Breast epithelium (tissue), 4 donors: ENCODE measurements around the gene KCNMB1. TPM values are rescaled to one million over a fixed set of nuclear protein-coding genes. Genes with fewer than 3 reads are reported as not detected.

Experiments
- DNase-seq, 2 donors: peaks; one replicate each; pipeline ENCODE4 v3.0.0-alpha.2; 2019; ENCODE audit warnings: low spot score in 2 of 2
- H3K27ac ChIP-seq, 2 donors: fragments of 200-600 bp; sonication (generic) in 1 of 2; one replicate each; pipeline ENCODE4 v1.5.1; 2016 to 2019; ENCODE audit warnings: mild to moderate bottlenecking in 1 of 2
- H3K27me3 ChIP-seq, 2 donors: fragments of 200-600 bp; sonication (generic) in 1 of 2; one replicate each; pipeline versions ENCODE4 v1.5.1 to v1.6.0; 2017 to 2019; ENCODE audit warnings: control low read depth in 1 of 2, mild to moderate bottlenecking in 1 of 2
- H3K36me3 ChIP-seq: fragments of 200-600 bp; one replicate; pipeline ENCODE4 v1.5.1; 2019
- H3K4me1 ChIP-seq, 2 donors: fragments of 200-600 bp; sonication (generic); one replicate each; pipeline ENCODE4 v1.5.1; 2016 to 2019; ENCODE audit warnings: control low read depth in 1 of 2
- H3K4me3 ChIP-seq, 3 donors: fragments of 200-600 bp; sonication (generic); 1 replicate in 2 of 3; 2 replicates in 1 of 3; pipeline ENCODE4 v1.5.1; 2016 to 2019; ENCODE audit warnings: mild to moderate bottlenecking in 3 of 3, moderate library complexity in 2 of 3
- H3K9me3 ChIP-seq, 2 donors: fragments of 200-600 bp; sonication (generic) in 1 of 2; one replicate each; pipeline ENCODE4 v1.5.1; 2016 to 2019; ENCODE audit warnings: control low read depth in 1 of 2
- POLR2A ChIP-seq: fragments of 450-650 bp; IDR thresholded peaks from one replicate; pipeline ENCODE4 v1.6.1; 2016; ENCODE audit warnings: antibody characterized with exemption, mild to moderate bottlenecking, moderate library complexity
- POLR2AphosphoS5 ChIP-seq, 3 donors: sonication (generic); formaldehyde crosslinking; IDR thresholded peaks; one replicate each; pipeline ENCODE4 v1.6.1; 2017; ENCODE audit warnings: antibody characterized with exemption in 3 of 3
- intact Hi-C: fragments of 100-400 bp; cut with DNase I; formaldehyde crosslinking; loops from one replicate; pipeline ENCODE4 v1.15.1; 2023; ENCODE audit warnings: low total_unique reads
- total RNA-seq, 3 donors: library from RNA; depleted of rRNA; stranded (reverse); fragments of >200 nt; gene quantifications; one replicate each; pipeline ENCODE4 v1.1.0, GENCODE V29; 2016
- TF ChIP-seq, protein P1 (sequence below), 3 donors: fragments of 450-650 bp; IDR thresholded peaks; one replicate each; pipeline ENCODE4 v1.5.1; 2016 to 2017; ENCODE audit warnings: antibody characterized with exemption in 3 of 3, mild to moderate bottlenecking in 3 of 3, moderate library complexity in 3 of 3

KCNMB1 gene
- total RNA-seq, 3 donors from 2014 or later: 0.16 to 6.6 (median 5.1) TPM

DNA sequence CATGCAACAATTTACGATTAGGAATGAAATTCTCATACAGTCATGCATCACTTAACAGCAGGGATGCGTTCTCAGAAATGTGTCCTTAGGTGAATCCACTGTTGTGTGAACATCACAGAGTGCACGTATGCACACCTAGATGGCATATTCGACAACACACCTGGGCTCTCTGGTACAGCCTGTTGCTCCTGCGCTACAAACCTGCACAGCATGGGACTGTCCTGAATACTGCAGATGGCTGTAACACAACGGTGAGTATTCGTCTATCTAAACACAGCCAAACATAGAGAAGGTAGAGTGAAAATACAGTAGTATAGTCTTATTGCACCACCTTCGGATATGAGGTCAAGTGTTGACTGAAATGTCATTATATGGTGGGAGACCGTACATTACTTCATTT is 47.6 kb downstream of the KCNMB1 start:
- Histone ChIP-seq H3K4me3 (no peak overlapping the region), H3K9me3 (peaks cover 0 to 4% of the 10 kb centered on the region in 2 donors), H3K27me3 (no peaks in the 10 kb centered on the region), H3K27ac (no peak overlapping the region), H3K36me3 (no peaks in the 10 kb centered on the region), H3K4me1 (no peaks in the 10 kb centered on the region)
- DNase-seq: no peak
- no peak for TF ChIP-seq POLR2A
- no peak for TF ChIP-seq POLR2AphosphoS5 (IDR thresholded peaks at IDR 0.05)
- TF ChIP-seq, protein P1, sequence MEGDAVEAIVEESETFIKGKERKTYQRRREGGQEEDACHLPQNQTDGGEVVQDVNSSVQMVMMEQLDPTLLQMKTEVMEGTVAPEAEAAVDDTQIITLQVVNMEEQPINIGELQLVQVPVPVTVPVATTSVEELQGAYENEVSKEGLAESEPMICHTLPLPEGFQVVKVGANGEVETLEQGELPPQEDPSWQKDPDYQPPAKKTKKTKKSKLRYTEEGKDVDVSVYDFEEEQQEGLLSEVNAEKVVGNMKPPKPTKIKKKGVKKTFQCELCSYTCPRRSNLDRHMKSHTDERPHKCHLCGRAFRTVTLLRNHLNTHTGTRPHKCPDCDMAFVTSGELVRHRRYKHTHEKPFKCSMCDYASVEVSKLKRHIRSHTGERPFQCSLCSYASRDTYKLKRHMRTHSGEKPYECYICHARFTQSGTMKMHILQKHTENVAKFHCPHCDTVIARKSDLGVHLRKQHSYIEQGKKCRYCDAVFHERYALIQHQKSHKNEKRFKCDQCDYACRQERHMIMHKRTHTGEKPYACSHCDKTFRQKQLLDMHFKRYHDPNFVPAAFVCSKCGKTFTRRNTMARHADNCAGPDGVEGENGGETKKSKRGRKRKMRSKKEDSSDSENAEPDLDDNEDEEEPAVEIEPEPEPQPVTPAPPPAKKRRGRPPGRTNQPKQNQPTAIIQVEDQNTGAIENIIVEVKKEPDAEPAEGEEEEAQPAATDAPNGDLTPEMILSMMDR (IDR thresholded peaks at IDR 0.05): no peak
- intact Hi-C loops: no loop called here

DNA sequence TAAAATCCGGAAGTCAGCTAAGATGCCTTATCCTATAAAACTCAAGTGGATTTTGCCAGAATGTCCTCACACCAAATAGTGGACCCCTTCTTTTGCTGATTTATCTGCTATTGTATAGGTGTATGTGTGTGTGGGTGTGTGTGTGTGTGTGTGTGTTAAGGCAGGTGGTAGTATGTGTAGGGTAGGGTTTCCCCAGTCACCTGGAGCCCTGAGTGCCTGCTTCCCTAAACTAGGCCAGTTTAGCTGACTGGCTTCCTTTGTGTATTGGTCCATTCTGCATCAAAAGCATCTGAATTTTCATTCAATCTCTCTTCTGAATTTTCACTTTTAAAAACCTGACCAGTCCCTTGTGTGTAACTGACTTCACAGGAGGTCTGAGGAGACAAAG is 49.4 kb downstream of the KCNMB1 start:
- Histone ChIP-seq H3K4me1 (no peaks in the 10 kb centered on the region), H3K9me3 (no peaks in the 10 kb centered on the region), H3K36me3 (no peaks in the 10 kb centered on the region), H3K27ac (no peak overlapping the region), H3K27me3 (no peaks in the 10 kb centered on the region), H3K4me3 (no peak overlapping the region)
- intact Hi-C loops: no loop called here
- DNase-seq: no peak
- TF ChIP-seq, protein P1 (IDR thresholded peaks at IDR 0.05): no peak

DNA sequence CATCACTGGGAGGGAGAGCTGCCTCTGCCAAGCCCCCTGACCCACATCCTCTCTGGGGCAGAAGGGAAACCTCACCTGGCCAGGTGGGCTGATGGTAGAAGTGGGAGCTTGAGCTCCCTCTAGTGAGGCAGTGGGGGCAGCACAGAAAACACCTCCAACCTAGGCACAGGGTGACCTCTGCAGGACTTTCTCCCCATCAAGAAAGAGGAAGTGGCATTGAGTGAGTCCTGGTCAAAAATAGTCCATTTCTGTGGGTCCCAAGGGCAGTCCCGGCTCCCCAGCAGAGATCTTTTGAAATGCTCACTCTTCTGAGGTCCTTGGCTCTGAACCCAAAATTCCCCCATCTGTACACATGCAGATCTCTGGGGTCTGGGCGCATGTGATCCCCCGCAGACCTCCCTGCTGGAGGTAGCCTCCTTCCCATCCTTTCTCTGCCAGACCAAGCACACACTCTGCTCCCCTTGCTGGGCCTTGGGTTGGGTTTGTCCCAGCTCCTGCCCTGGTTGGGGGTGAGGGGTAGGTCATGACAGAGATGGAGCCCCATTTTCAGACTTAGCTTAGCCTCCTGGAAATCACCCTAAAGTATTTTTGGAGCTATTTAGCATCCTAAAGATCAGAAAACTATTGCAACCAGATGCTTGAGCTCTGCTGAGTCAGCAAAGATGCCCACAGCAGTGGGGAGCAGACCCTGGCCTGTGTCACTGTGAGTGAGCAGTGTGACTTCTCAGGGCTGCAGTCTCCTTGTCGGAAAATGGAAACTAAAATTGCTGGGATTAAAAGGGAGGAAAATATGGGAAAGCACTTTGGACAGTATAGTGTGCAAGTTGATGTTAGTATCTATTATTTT is 50.0 kb downstream of the KCNMB1 start:
- intact Hi-C loops: no loop called here
- no peaks in the 10 kb centered on the region for H3K4me1 ChIP-seq
- H3K36me3 ChIP-seq: no peaks in the 10 kb centered on the region

DNA sequence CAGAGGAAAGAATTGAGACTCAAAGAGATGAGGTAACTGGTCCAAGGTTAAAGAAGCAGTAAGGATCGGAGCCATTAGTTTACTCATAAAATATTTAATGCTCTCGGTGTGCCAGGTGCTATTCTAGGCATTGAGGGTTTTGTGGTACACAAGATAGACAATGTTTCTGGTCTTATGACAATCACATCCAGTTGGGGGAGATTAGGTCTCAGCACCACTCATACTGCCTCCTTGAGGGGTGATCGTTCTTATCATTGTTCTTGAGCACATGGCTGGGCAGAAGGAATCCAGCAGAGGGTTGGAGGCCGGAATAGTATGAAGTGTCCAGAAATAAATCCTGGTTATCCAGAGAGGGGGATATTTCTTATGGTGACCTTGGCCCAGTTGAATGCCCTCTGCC is 50.9 kb downstream of the KCNMB1 start:
- H3K4me1 ChIP-seq: no peaks in the 10 kb centered on the region
- no peak overlapping the region for H3K4me3 ChIP-seq
- H3K9me3 ChIP-seq: no peaks in the 10 kb centered on the region
- no peaks in the 10 kb centered on the region for H3K27me3 ChIP-seq
- no peak for TF ChIP-seq POLR2A
- TF ChIP-seq POLR2AphosphoS5 (IDR thresholded peaks at IDR 0.05): no peak
- TF ChIP-seq, protein P1 (IDR thresholded peaks at IDR 0.05): no peak
- H3K27ac ChIP-seq: no peak overlapping the region
- DNase-seq: no peak
- intact Hi-C loops: no loop called here
- H3K36me3 ChIP-seq: no peaks in the 10 kb centered on the region

More for the DNA sequence above, 50.0 kb downstream of the KCNMB1 start:
- H3K4me3 ChIP-seq: no peak overlapping the region
- no peaks in the 10 kb centered on the region for H3K9me3 ChIP-seq
- DNase-seq: no peak
- no peaks in the 10 kb centered on the region for H3K27me3 ChIP-seq
- TF ChIP-seq, protein P1 (IDR thresholded peaks at IDR 0.05): peak in 2 of 3 donors; percentile 9 to 16
- TF ChIP-seq POLR2AphosphoS5 (IDR thresholded peaks at IDR 0.05): no peak
- no peak overlapping the region for H3K27ac ChIP-seq

DNA sequence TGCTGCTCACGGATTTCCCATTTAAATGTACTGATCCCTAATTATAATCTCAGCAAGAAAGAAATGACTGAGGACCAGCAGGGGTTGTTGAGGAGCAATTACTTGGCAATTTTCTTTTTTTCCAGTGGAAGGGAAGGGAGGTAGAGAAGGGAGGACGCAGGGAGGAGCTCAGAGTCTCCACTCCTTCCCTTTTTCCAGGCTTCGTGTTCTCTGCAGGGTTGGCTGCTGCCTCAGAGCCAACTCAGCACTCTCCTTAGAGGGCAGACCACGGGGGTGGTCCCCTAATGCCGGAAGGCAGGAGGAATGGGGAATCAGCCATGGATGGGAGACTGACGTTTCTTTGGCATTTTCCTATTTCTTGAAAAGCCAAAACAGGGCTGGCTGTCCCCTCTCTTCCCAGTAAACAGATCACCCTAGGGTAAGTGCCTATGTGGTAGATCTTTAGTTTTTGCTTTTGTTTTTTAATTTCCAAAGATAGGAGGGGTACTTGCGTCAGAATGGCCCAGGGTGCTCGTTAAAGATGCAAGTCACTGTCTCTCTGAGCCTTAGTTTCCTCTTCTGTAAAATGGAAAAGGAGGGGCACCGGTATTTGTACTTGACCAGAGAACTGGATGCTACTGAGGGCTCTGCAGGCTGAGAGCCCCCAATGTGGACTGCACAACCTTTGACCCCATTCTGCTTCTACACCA is 52.0 kb downstream of the KCNMB1 start:
- H3K4me3 ChIP-seq: no peak overlapping the region
- intact Hi-C loops: no loop called here
- H3K9me3 ChIP-seq: no peaks in the 10 kb centered on the region
- H3K4me1 ChIP-seq: no peaks in the 10 kb centered on the region
- H3K36me3 ChIP-seq: no peaks in the 10 kb centered on the region
- no peak for TF ChIP-seq POLR2AphosphoS5 (IDR thresholded peaks at IDR 0.05)
- TF ChIP-seq, protein P1 (IDR thresholded peaks at IDR 0.05): no peak
- H3K27ac ChIP-seq: no peak overlapping the region
- no peak for DNase-seq
- no peaks in the 10 kb centered on the region for H3K27me3 ChIP-seq
